ENCODE measurements around the gene LUC7L3. TPM values are rescaled to one million over a fixed set of nuclear protein-coding genes. Genes with fewer than 3 reads are reported as not detected.

LUC7L3 gene
- total and polyA plus RNA-seq, 9 donors, result 76.3 to 302 (median 257) TPM

- WGBS (ENCODE audit: insufficient coverage), result 100% methylated on average over 2 of the region's 9 CpGs
- H3K4me3 ChIP-seq (ENCODE audit: low read length), result no peak overlapping the region
- no peaks in the 10 kb centered on the region for H3K9me3 ChIP-seq (replicated peaks; ENCODE audit: control insufficient read depth, low read depth, low read length)
- H3K27me3 ChIP-seq (ENCODE audit: control insufficient read depth, insufficient read depth, low read length), result peaks cover 6% of the 10 kb centered on the region
- DNase-seq, result no peak
- peaks cover 4% of the 10 kb centered on the region for H3K4me1 ChIP-seq (ENCODE audit: control insufficient read depth, insufficient read depth, low read length)
- H3K36me3 ChIP-seq (ENCODE audit: control insufficient read depth, insufficient read depth, low read length), result no peaks in the 10 kb centered on the region
- no peak overlapping the region for H3K27ac ChIP-seq (ENCODE audit: low read length)
These were observed 60.4 kb downstream of the LUC7L3 start for GRCh38 chr17:50779747-50780353.

- Histone ChIP-seq H3K27me3 (ENCODE audit: control insufficient read depth, insufficient read depth, low read length) (peaks cover 6% of the 10 kb centered on the region), H3K36me3 (ENCODE audit: control insufficient read depth, insufficient read depth, low read length) (no peaks in the 10 kb centered on the region), H3K4me3 (ENCODE audit: low read length) (peak overlapping the region; percentile 22), H3K9me3 (replicated peaks; ENCODE audit: control insufficient read depth, low read depth, low read length) (no peaks in the 10 kb centered on the region), H3K27ac (ENCODE audit: low read length) (no peak overlapping the region), H3K4me1 (ENCODE audit: control insufficient read depth, insufficient read depth, low read length) (peaks cover 7% of the 10 kb centered on the region)
- no peak for DNase-seq
- WGBS (ENCODE audit: insufficient coverage), result 35% methylated on average over 31 of the region's 38 CpGs
These were observed 61.8 kb downstream of the LUC7L3 start for GRCh38 chr17:50781167-50781566.

- Histone ChIP-seq H3K4me3 (ENCODE audit: low read length) (no peak overlapping the region), H3K36me3 (ENCODE audit: control insufficient read depth, insufficient read depth, low read length) (no peaks in the 10 kb centered on the region), H3K27ac (ENCODE audit: low read length) (no peak overlapping the region), H3K27me3 (ENCODE audit: control insufficient read depth, insufficient read depth, low read length) (peaks cover 6% of the 10 kb centered on the region), H3K4me1 (ENCODE audit: control insufficient read depth, insufficient read depth, low read length) (peaks cover 14% of the 10 kb centered on the region), H3K9me3 (replicated peaks; ENCODE audit: control insufficient read depth, low read depth, low read length) (no peaks in the 10 kb centered on the region)
- peak; percentile 84 for DNase-seq
- WGBS (ENCODE audit: insufficient coverage), result 29% methylated on average over 6 of the region's 7 CpGs
These were observed 63.8 kb downstream of the LUC7L3 start for GRCh38 chr17:50783193-50783660.

- Histone ChIP-seq H3K4me1 (ENCODE audit: control insufficient read depth, insufficient read depth, low read length) (peaks cover 14% of the 10 kb centered on the region), H3K9me3 (replicated peaks; ENCODE audit: control insufficient read depth, low read depth, low read length) (no peaks in the 10 kb centered on the region), H3K27ac (ENCODE audit: low read length) (no peak overlapping the region), H3K36me3 (ENCODE audit: control insufficient read depth, insufficient read depth, low read length) (no peaks in the 10 kb centered on the region), H3K27me3 (ENCODE audit: control insufficient read depth, insufficient read depth, low read length) (peaks cover 6% of the 10 kb centered on the region), H3K4me3 (ENCODE audit: low read length) (no peak overlapping the region)
- no peak for DNase-seq
- WGBS (ENCODE audit: insufficient coverage), result no CpG with 5 or more reads among the region's 2 CpGs
These were observed 64.5 kb downstream of the LUC7L3 start for GRCh38 chr17:50783905-50784304.

GRCh38 chr17:50785126-50785525 lies 65.7 kb downstream of the LUC7L3 start:
- H3K27me3 ChIP-seq (ENCODE audit: control insufficient read depth, insufficient read depth, low read length), result peaks cover 6% of the 10 kb centered on the region
- WGBS (ENCODE audit: insufficient coverage), result 75% methylated on average over 2 of the region's 4 CpGs
- H3K4me1 ChIP-seq (ENCODE audit: control insufficient read depth, insufficient read depth, low read length), result peaks cover 14% of the 10 kb centered on the region
- no peak for DNase-seq
- H3K4me3 ChIP-seq (ENCODE audit: low read length), result no peak overlapping the region
- H3K36me3 ChIP-seq (ENCODE audit: control insufficient read depth, insufficient read depth, low read length), result no peaks in the 10 kb centered on the region
- H3K27ac ChIP-seq (ENCODE audit: low read length), result no peak overlapping the region
- H3K9me3 ChIP-seq (replicated peaks; ENCODE audit: control insufficient read depth, low read depth, low read length), result no peaks in the 10 kb centered on the region

GRCh38 chr17:50785946-50786570 lies 66.7 kb downstream of the LUC7L3 start:
- WGBS (ENCODE audit: insufficient coverage), result 41% methylated on average over 8 of the region's 9 CpGs
- Histone ChIP-seq H3K4me3 (ENCODE audit: low read length) (no peak overlapping the region), H3K9me3 (replicated peaks; ENCODE audit: control insufficient read depth, low read depth, low read length) (no peaks in the 10 kb centered on the region), H3K4me1 (ENCODE audit: control insufficient read depth, insufficient read depth, low read length) (peaks cover 13% of the 10 kb centered on the region), H3K27ac (ENCODE audit: low read length) (no peak overlapping the region), H3K36me3 (ENCODE audit: control insufficient read depth, insufficient read depth, low read length) (no peaks in the 10 kb centered on the region), H3K27me3 (ENCODE audit: control insufficient read depth, insufficient read depth, low read length) (peaks cover 4% of the 10 kb centered on the region)
- peak; percentile 87 for DNase-seq

- 81% methylated on average over 3 of the region's 7 CpGs for WGBS (ENCODE audit: insufficient coverage)
- H3K36me3 ChIP-seq (ENCODE audit: control insufficient read depth, insufficient read depth, low read length), result no peaks in the 10 kb centered on the region
- DNase-seq, result no peak
- H3K27me3 ChIP-seq (ENCODE audit: control insufficient read depth, insufficient read depth, low read length), result no peaks in the 10 kb centered on the region
- H3K27ac ChIP-seq (ENCODE audit: low read length), result no peak overlapping the region
- peaks cover 9% of the 10 kb centered on the region for H3K4me1 ChIP-seq (ENCODE audit: control insufficient read depth, insufficient read depth, low read length)
- no peak overlapping the region for H3K4me3 ChIP-seq (ENCODE audit: low read length)
- H3K9me3 ChIP-seq (replicated peaks; ENCODE audit: control insufficient read depth, low read depth, low read length), result no peaks in the 10 kb centered on the region
These were observed 67.7 kb downstream of the LUC7L3 start for GRCh38 chr17:50787106-50787505.

GRCh38 chr17:50790618-50791017 lies 71.2 kb downstream of the LUC7L3 start:
- WGBS (ENCODE audit: insufficient coverage), result 55% methylated on average over 4 of the region's 6 CpGs
- Histone ChIP-seq H3K4me1 (ENCODE audit: control insufficient read depth, insufficient read depth, low read length) (peaks cover 9% of the 10 kb centered on the region), H3K27ac (ENCODE audit: low read length) (no peak overlapping the region), H3K36me3 (ENCODE audit: control insufficient read depth, insufficient read depth, low read length) (no peaks in the 10 kb centered on the region), H3K9me3 (replicated peaks; ENCODE audit: control insufficient read depth, low read depth, low read length) (no peaks in the 10 kb centered on the region), H3K4me3 (ENCODE audit: low read length) (no peak overlapping the region), H3K27me3 (ENCODE audit: control insufficient read depth, insufficient read depth, low read length) (no peaks in the 10 kb centered on the region)
- peak; percentile 72 for DNase-seq

- WGBS (ENCODE audit: insufficient coverage), result 98% methylated on average over 7 of the region's 7 CpGs
- Histone ChIP-seq H3K9me3 (replicated peaks; ENCODE audit: control insufficient read depth, low read depth, low read length) (no peaks in the 10 kb centered on the region), H3K4me1 (ENCODE audit: control insufficient read depth, insufficient read depth, low read length) (peaks cover 1% of the 10 kb centered on the region), H3K27ac (ENCODE audit: low read length) (no peak overlapping the region), H3K4me3 (ENCODE audit: low read length) (no peak overlapping the region), H3K27me3 (ENCODE audit: control insufficient read depth, insufficient read depth, low read length) (no peaks in the 10 kb centered on the region), H3K36me3 (ENCODE audit: control insufficient read depth, insufficient read depth, low read length) (no peaks in the 10 kb centered on the region)
- no peak for DNase-seq
These were observed 72.7 kb downstream of the LUC7L3 start for GRCh38 chr17:50792132-50792531.

- Histone ChIP-seq H3K27me3 (ENCODE audit: control insufficient read depth, insufficient read depth, low read length) (no peaks in the 10 kb centered on the region), H3K9me3 (replicated peaks; ENCODE audit: control insufficient read depth, low read depth, low read length) (no peaks in the 10 kb centered on the region), H3K36me3 (ENCODE audit: control insufficient read depth, insufficient read depth, low read length) (no peaks in the 10 kb centered on the region), H3K4me1 (ENCODE audit: control insufficient read depth, insufficient read depth, low read length) (peaks cover 6% of the 10 kb centered on the region), H3K4me3 (ENCODE audit: low read length) (no peak overlapping the region), H3K27ac (ENCODE audit: low read length) (no peak overlapping the region)
- DNase-seq, result no peak
- WGBS (ENCODE audit: insufficient coverage), result 84% methylated on average over 5 of the region's 8 CpGs
These were observed 73.6 kb downstream of the LUC7L3 start for GRCh38 chr17:50793007-50793406.
